H1 (cell line): ENCODE measurements around the gene RNF141. TPM values are rescaled to one million over a fixed set of nuclear protein-coding genes. Genes with fewer than 3 reads are reported as not detected.

Source experiments
- CTCF ChIA-PET: fragments of 300-600 bp; sonication (Branson Sonifier 250); formaldehyde crosslinking; loops from one replicate; lab custom pipeline; 2021; ENCODE audit not compliant: partially characterized antibody; lab: Charles Lee
- POLR2A ChIA-PET: fragments of 300-600 bp; sonication (Branson Sonifier 250); formaldehyde crosslinking; loops from one replicate; lab custom pipeline; 2021; ENCODE audit warnings: inconsistent platforms; ENCODE audit not compliant: partially characterized antibody; lab: Charles Lee
- DNase-seq, 2 experiments: peaks; one replicate each; pipeline versions ENCODE4 v3.0.0 to v3.0.0-alpha.2; 2010 to 2022; ENCODE audit warnings: low spot score in 2 of 2, low read depth in 1 of 2, mixed read lengths in 1 of 2
- FAIRE-seq: peaks from 2 replicates; lab custom pipeline; 2011; peaks lifted over from hg19 to GRCh38; lab: Jason Lieb, UNC
- H2AFZ ChIP-seq: 2 replicates; pipeline ENCODE4 v1.8.1; 2012; ENCODE audit warnings: low read length, inconsistent platforms
- H2AK5ac ChIP-seq: 2 replicates; pipeline ENCODE4 v1.6.1; 2013; ENCODE audit warnings: low read depth, low read length
- H2BK120ac ChIP-seq: replicated peaks from 2 replicates; pipeline ENCODE3; 2013; ENCODE audit warnings: low read depth, low read length, inconsistent platforms
- H2BK12ac ChIP-seq: 2 replicates; pipeline ENCODE4 v1.6.1; 2013; ENCODE audit warnings: low read depth, low read length
- H2BK15ac ChIP-seq: 2 replicates; pipeline ENCODE4 v1.6.1; 2013; ENCODE audit warnings: low read length
- H2BK20ac ChIP-seq: 2 replicates; pipeline ENCODE4 v1.6.1; 2013; ENCODE audit warnings: low read length
- H2BK5ac ChIP-seq: 2 replicates; pipeline ENCODE4 v1.6.1; 2013; ENCODE audit warnings: low read depth, low read length
- H3K14ac ChIP-seq: 2 replicates; pipeline ENCODE4 v1.6.1; 2013; ENCODE audit warnings: inconsistent platforms; ENCODE audit not compliant: insufficient read length
- H3K18ac ChIP-seq: 2 replicates; pipeline ENCODE4 v1.6.1; 2013; ENCODE audit warnings: low read length; ENCODE audit errors: extremely low read depth
- H3K23ac ChIP-seq: 2 replicates; pipeline ENCODE4 v1.6.1; 2013; ENCODE audit warnings: inconsistent platforms; ENCODE audit not compliant: insufficient read length
- H3K23me2 ChIP-seq: 2 replicates; pipeline ENCODE4 v1.6.1; 2013; ENCODE audit warnings: low read depth, low read length
- H3K27ac ChIP-seq: 2 replicates; pipeline ENCODE4 v1.6.1; 2011; ENCODE audit warnings: low read depth, low read length, inconsistent platforms
- H3K27me3 ChIP-seq, 4 experiments: replicated peaks in 1 of 4; 1 replicate in 1 of 4; 2 replicates in 3 of 4; pipeline versions ENCODE4 v1.6.1 to v1.8.1; 2011 to 2013; ENCODE audit warnings: low read length in 3 of 4, mild to moderate bottlenecking in 3 of 4, inconsistent platforms in 2 of 4, mixed read lengths in 2 of 4, moderate library complexity in 1 of 4; ENCODE audit not compliant: control insufficient read depth in 3 of 4, insufficient read depth in 3 of 4; ENCODE audit errors: extremely low read depth in 1 of 4
- H3K36me3 ChIP-seq, 4 experiments: 2 replicates each; pipeline versions ENCODE4 v1.6.1 to v1.8.1; 2011 to 2013; ENCODE audit warnings: mild to moderate bottlenecking in 4 of 4, low read length in 3 of 4, moderate library complexity in 2 of 4, control low read depth in 1 of 4, inconsistent platforms in 1 of 4; ENCODE audit not compliant: insufficient read depth in 4 of 4, control insufficient read depth in 2 of 4
- H3K4ac ChIP-seq: replicated peaks from 2 replicates; pipeline ENCODE3; 2013; ENCODE audit warnings: low read length, low read depth, mixed read lengths, inconsistent platforms; ENCODE audit not compliant: insufficient read length
- H3K4me1 ChIP-seq, 4 experiments: replicated peaks in 1 of 4; 1 replicate in 1 of 4; 2 replicates in 3 of 4; pipeline versions ENCODE4 v1.6.1 to v1.8.1; 2011 to 2013; ENCODE audit warnings: low read length in 3 of 4, inconsistent platforms in 2 of 4, mixed read lengths in 1 of 4; ENCODE audit not compliant: insufficient read depth in 4 of 4, control insufficient read depth in 3 of 4
- H3K4me2 ChIP-seq, 2 experiments: 2 replicates each; pipeline versions ENCODE4 v1.6.1 to v1.8.1; 2011 to 2013; ENCODE audit warnings: low read depth in 2 of 2, low read length in 2 of 2, control low read depth in 1 of 2, inconsistent platforms in 1 of 2, mild to moderate bottlenecking in 1 of 2; ENCODE audit not compliant: insufficient read depth in 1 of 2
- H3K4me3 ChIP-seq, 4 experiments: fragments of 200-600, 300-600 bp in 1 of 4; sonication (generic), shearing (Covaris generic), sonication (Bioruptor Twin) in 1 of 4; 2 replicates each; pipeline versions ENCODE4 v1.5.1 to v1.8.1; 2011 to 2016; ENCODE audit warnings: low read length in 4 of 4, low read depth in 3 of 4, control low read depth in 2 of 4, inconsistent platforms in 2 of 4, mild to moderate bottlenecking in 2 of 4, mixed read lengths in 1 of 4, moderate library complexity in 1 of 4; ENCODE audit not compliant: insufficient read depth in 2 of 4; ENCODE audit errors: extremely low read depth in 1 of 4
- H3K56ac ChIP-seq: replicated peaks from 2 replicates; pipeline ENCODE3; 2013; ENCODE audit warnings: low read depth, mild to moderate bottlenecking, mixed read lengths, low read length, inconsistent platforms; ENCODE audit not compliant: insufficient read length
- H3K79me1 ChIP-seq: 2 replicates; pipeline ENCODE4 v1.6.1; 2013; ENCODE audit warnings: low read depth, low read length, control low read depth
- H3K79me2 ChIP-seq, 2 experiments: 2 replicates each; pipeline versions ENCODE4 v1.6.1 to v1.8.1; 2012 to 2013; ENCODE audit warnings: low read length in 2 of 2, mild to moderate bottlenecking in 2 of 2, inconsistent platforms in 1 of 2; ENCODE audit not compliant: insufficient read depth in 2 of 2, control insufficient read depth in 1 of 2
- H3K9ac ChIP-seq, 4 experiments: replicated peaks in 1 of 4; 1 replicate in 1 of 4; 2 replicates in 3 of 4; pipeline versions ENCODE4 v1.6.1 to v1.8.1; 2011 to 2013; ENCODE audit warnings: low read depth in 3 of 4, low read length in 3 of 4, control low read depth in 2 of 4, mild to moderate bottlenecking in 2 of 4, moderate library complexity in 2 of 4, inconsistent platforms in 1 of 4; ENCODE audit errors: extremely low read depth in 1 of 4
- H3K9me3 ChIP-seq, 2 experiments: 2 replicates each; pipeline versions ENCODE4 v1.6.1 to v1.8.1; 2012 to 2013; ENCODE audit warnings: mild to moderate bottlenecking in 2 of 2, moderate library complexity in 2 of 2, control low read depth in 1 of 2, inconsistent platforms in 1 of 2, low read depth in 1 of 2, low read length in 1 of 2, mixed read lengths in 1 of 2; ENCODE audit not compliant: insufficient read depth in 2 of 2
- H4K20me1 ChIP-seq, 2 experiments: replicated peaks in 1 of 2; 2 replicates each; pipeline versions ENCODE3 to v1.8.1; 2011 to 2013; ENCODE audit warnings: inconsistent platforms in 2 of 2, low read length in 2 of 2, mild to moderate bottlenecking in 1 of 2; ENCODE audit not compliant: insufficient read depth in 2 of 2, control insufficient read depth in 1 of 2
- H4K5ac ChIP-seq: 2 replicates; pipeline ENCODE4 v1.6.1; 2013; ENCODE audit warnings: low read length, low read depth, mixed read lengths, inconsistent platforms; ENCODE audit not compliant: insufficient read length
- H4K8ac ChIP-seq: 2 replicates; pipeline ENCODE4 v1.8.0; 2013; ENCODE audit warnings: mild to moderate bottlenecking, moderate library complexity, low read length, inconsistent platforms; ENCODE audit not compliant: insufficient read depth; ENCODE audit errors: extremely low read depth
- H4K91ac ChIP-seq: replicated peaks from 2 replicates; pipeline ENCODE3; 2013; ENCODE audit warnings: low read length, mixed read lengths, inconsistent platforms; ENCODE audit not compliant: insufficient read length
- RNF2 ChIP-seq: fragments of 200-900, 300-1000 bp; sonication (generic); IDR thresholded peaks from 2 replicates; pipeline ENCODE4 v1.7.1; 2016; ENCODE audit warnings: borderline replicate concordance, low read depth, mild to moderate bottlenecking, antibody characterized with exemption, low read length; ENCODE audit not compliant: poor library complexity, severe bottlenecking; ENCODE audit errors: missing control alignments
- ZNF274 ChIP-seq: IDR thresholded peaks from 2 replicates; pipeline ENCODE4 v1.7.0; 2012; ENCODE audit warnings: low read length, borderline replicate concordance; ENCODE audit errors: extremely low read depth
- WGBS, 2 experiments: shearing (Covaris generic) in 1 of 2; methylation state at CpG; one replicate each; pipeline versions ENCODE4 v1.1.6 to v1.1.7; 2013 to 2015; ENCODE audit warnings: low lambda C conversion rate in 2 of 2, mixed read lengths in 2 of 2, inconsistent platforms in 1 of 2, low coverage in 1 of 2, missing lambda C conversion rate in 1 of 2; ENCODE audit not compliant: insufficient replicate concordance in 2 of 2, insufficient coverage in 1 of 2, insufficient read length in 1 of 2; ENCODE audit errors: extremely low coverage in 1 of 2, missing lambda C conversion rate in 1 of 2; 5-methylcytosine and 5-hydroxymethylcytosine counted together
- polyA plus RNA-seq, 7 experiments: library from polyadenylated mRNA; depleted of rRNA in 3 of 7; stranded (reverse) in 5 of 7; unstranded in 2 of 7; fragments of >200 nt in 5 of 7; fragments of 200-250 nt in 2 of 7; gene quantifications; 1 replicate in 5 of 7; 2 replicates in 1 of 7; 4 replicates in 1 of 7; pipeline versions ENCODE4 v1.2.1 to v1.2.3, GENCODE V29; 2011 to 2013; ENCODE audit warnings: missing spikeins in 2 of 7, mixed read lengths in 2 of 7
- total RNA-seq: library from RNA; stranded (reverse); fragmentation: NEBNext Ultra II Directional; extraction: Animal tissue kit (Norgen Biotek cat#: 25700); gene quantifications from 2 replicates; pipeline ENCODE4 v1.2.1, GENCODE V29; 2021

The RNF141 gene
- total and polyA plus RNA-seq, 2 of the 8 experiments (the other 6 are each of a cell fraction or from before 2014, with no cell fraction given) = 8.5 to 22.8 TPM

DNA sequence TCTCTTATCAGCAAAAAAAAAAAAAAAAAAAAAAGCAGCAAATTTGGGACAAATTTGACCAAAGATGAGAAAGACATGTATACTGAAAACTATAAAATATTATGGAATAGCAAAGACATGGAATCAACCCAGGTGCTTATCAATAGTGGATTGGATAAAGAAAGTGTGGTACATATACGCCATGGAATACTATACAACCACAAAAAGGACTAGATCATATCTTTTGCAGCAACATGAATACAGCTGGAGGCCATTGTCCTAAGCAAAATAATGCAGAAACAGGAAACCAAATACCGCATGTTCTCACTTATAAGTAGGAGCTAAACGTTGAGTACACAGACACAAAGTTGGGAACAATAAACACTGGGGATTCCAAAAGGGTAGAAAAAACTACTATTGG is 1.8 kb upstream of the RNF141 start:
- Histone ChIP-seq H4K5ac (no peak overlapping the region), H3K79me2 (no peaks in the 10 kb centered on the region), H3K9me3 (no peaks in the 10 kb centered on the region), H3K14ac (no peak overlapping the region), H2AK5ac (no peak overlapping the region), H3K4me1 (peaks cover 0 to 6% (median 0%) of the 10 kb centered on the region in 4 experiments; a peak in 2 of 7 replicates), H2BK20ac (no peak overlapping the region), H3K23me2 (peaks cover 4% of the 10 kb centered on the region; the same call in 1 of the 2 replicates), H3K79me1 (no peaks in the 10 kb centered on the region), H3K9ac (no peak overlapping the region), H3K4ac (no peak overlapping the region), H3K4me2 (no peak overlapping the region), H2AFZ (no peak overlapping the region), H3K4me3 (no peak overlapping the region), H3K56ac (no peak overlapping the region), H3K36me3 (no peaks in the 10 kb centered on the region), H4K8ac (no peak overlapping the region), H2BK120ac (no peak overlapping the region), H3K27me3 (no peaks in the 10 kb centered on the region), H3K23ac (no peak overlapping the region), H3K18ac (no peak overlapping the region), H2BK12ac (no peak overlapping the region), H2BK15ac (no peak overlapping the region), H4K91ac (no peak overlapping the region), H3K27ac (no peak overlapping the region), H4K20me1 (no peaks in the 10 kb centered on the region), H2BK5ac (no peak overlapping the region)
- DNase-seq (no peak), FAIRE-seq (no peak)
- WGBS, 2 experiments = 95% methylated on average over 3 of the region's 3 CpGs; no CpG with 5 or more reads in 1 of the 2 experiments
- TF ChIP-seq RNF2 = no peak
- TF ChIP-seq ZNF274 = no peak
- ChIA-PET CTCF (interaction anchor here (1.4 to 3.2 kb wide), 5 partner anchors 10 to 184 kb away, joined by 3 to 26 read pairs (median 6); no protein-coding TSS in a partner anchor), POLR2A (interaction anchor here (1.0 kb wide), 1 partner anchor 267 kb away, joined by 3 read pairs; no protein-coding TSS in a partner anchor)
